ENCODE results near the gene PCARE.
"Not testable (repeated sequence)": the region's sequence is repeated elsewhere in the genome, so short reads cannot be mapped to it uniquely, and the experiment has no call there.

The PCARE gene

DNA sequence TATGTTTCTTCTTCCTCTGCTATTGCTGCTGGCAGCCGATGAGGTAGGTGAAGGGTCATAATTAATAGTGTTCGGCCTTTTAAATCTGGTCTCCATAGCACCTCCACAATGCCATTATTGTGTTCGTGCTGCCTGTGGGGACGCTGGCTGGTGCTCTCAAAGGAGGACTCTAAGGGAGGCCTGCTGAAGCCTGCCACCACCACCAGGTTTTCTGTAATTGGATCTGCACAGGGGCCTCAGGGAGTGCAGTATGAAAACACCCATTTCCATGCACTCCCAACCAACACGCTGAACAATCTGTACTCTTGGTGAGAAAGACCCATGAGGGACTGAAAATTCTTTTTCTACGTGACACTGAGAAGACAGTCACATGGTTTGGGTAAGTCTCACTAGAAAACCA, 23.2 kb upstream of the PCARE start:
- no peak for DNase-seq (ENCODE audit: extremely low read depth in 1 of 2, low read depth in 1 of 2)

DNA sequence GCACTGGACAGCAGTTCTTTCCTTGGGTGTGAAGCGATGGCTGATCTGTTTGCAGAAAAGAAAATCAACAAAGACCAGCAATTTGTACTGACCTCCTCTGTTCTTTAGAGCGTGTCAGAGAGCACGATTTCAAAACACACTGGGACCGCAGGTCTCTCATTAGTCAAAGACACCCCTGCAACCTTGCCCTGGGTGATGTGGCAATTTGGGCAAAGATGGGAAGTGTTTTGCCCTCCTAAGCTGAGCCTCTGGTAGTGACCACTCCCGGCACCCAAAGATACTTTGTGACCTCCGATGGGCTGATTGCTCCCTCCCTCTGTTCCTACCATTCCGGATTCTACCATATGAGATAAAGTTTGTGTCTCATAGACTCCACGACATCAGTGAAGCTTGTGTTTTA, 22.6 kb upstream of the PCARE start:
- no peak for DNase-seq (ENCODE audit: extremely low read depth in 1 of 2, low read depth in 1 of 2)

DNA sequence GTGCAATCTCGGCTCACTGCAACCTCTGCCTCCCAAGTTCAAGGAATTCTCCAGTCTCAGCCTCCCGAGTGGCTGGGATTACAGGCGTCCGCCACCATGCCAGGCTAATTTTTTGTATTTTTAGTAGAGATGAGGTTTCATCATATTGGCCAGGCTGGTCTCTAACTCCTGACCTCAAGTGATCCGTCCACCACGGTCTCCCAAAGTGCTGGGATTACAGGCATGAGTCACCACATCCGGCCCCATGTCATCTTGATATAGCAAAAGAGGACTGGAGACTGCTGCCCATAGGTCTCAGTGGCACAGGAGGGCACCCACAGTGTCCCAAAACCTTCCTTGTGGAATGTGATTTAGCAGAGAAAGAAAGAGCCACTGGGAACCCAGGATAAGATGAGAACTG, 16.0 kb upstream of the PCARE start:
- DNase-seq (ENCODE audit: extremely low read depth in 1 of 2, low read depth in 1 of 2) = not testable (repeated sequence)

DNA sequence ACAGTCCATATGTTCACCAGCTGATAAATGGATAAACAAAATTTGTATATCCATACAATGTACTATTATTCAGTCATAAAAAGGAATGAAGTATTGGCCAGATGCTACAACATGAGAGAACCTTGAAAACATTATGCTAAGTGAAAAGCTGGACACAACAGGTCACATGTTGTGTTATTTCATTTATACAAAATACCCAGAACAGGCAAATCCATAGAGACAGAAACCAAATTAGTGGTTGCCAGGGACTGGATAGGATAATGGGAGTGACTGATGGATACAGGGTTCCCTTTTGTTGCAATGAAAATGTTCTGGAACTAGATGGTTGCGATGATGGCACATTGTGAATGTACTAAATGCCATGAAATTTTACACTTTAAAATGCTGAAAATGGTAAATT, 10.2 kb upstream of the PCARE start:
- DNase-seq (ENCODE audit: extremely low read depth in 1 of 2, low read depth in 1 of 2) = no peak

DNA sequence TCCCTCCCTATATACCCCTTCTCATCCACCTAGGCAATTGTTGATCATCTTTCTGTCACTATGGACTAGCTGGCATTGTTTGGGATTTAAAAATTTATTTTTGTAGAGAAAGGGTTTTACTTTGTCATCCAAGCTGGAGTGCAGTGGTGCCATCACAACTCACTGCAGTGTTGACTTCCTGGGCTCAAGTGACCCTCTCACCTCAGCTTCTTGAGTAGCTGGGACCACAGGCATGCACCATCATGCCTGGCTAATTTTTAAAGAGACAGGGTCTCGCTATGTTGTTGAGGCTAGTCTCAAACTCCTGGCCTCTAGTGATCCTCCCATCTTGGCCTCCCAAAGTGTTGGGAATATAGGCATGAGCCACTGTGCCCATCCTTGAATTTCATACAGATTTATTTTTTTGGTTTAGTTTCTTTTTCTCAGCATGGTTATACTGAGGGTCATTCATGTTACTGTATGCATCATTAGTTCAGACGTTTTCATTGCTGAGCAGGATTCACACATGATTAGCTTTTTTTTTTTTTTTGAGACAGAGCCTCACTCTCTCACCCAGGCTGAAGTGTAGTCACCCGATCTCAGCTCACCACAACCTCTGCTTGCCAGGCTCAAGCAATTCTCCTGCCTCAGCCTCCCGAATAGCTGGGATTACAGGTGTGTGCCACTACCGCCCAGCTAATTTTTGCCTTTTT, 8.6 kb upstream of the PCARE start:
- no peak for DNase-seq (ENCODE audit: extremely low read depth in 1 of 2, low read depth in 1 of 2)

DNA sequence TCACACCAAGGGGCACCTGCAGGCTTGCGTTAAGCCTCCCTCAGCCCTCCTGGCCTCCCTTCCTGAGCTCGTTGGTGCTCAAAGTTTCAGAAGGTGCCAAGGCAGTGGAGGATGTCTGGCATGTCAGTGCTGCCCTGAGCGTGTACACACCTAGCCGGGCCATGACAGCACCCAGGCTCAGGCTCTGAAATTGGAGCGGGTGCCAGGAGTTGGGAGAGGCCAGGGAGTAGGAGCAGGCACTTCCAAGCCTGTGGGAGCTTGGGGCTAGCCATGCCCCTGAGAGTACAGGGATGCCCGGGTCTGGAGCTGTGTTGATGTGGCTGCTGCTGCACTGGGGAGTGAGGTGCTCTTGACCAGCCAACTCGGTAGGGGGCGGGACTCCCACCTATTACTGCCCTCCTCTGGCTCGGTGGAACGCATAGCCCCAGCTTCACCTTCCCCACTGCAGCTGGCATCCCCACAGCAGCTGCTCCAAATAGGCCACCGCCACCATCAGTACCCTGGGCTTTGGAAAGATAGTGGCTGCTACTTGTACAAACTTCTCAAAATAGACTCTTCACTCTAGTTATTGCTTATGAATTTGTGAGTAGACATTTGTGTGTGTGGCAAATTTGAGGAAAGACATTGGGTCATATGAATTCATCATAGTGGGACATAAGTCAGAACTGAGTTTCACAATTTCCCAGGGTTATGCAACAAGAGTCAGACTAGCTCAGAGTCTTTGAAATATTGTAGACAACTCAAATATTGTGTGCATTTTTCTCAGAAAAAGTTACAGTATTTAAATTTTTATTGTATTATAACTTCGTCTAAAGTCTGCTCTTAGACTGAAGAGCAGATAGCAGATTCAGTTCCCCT, 6.8 kb upstream of the PCARE start:
- DNase-seq (ENCODE audit: extremely low read depth in 1 of 2, low read depth in 1 of 2) = no peak

DNA sequence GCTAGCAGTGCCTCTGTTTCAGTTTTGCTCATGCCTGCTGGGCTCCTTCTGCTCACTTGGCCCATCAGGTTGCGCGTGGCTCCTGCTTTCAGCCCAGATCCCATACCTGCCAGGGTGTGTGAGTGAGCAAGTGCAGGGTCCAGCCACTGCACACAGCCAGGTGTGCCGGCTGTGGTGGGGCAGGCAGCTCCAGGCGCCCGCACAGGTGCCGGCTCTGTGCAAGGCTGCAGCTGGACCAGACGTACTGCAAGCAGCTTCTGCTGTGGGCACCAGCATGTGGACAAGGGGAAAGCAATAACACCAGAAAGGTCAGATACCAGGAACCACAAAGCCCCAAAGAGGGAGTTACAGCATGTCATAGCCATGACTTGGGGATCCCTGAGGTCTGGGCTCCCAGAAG, 5.6 kb upstream of the PCARE start:
- no peak for DNase-seq (ENCODE audit: extremely low read depth in 1 of 2, low read depth in 1 of 2)

DNA sequence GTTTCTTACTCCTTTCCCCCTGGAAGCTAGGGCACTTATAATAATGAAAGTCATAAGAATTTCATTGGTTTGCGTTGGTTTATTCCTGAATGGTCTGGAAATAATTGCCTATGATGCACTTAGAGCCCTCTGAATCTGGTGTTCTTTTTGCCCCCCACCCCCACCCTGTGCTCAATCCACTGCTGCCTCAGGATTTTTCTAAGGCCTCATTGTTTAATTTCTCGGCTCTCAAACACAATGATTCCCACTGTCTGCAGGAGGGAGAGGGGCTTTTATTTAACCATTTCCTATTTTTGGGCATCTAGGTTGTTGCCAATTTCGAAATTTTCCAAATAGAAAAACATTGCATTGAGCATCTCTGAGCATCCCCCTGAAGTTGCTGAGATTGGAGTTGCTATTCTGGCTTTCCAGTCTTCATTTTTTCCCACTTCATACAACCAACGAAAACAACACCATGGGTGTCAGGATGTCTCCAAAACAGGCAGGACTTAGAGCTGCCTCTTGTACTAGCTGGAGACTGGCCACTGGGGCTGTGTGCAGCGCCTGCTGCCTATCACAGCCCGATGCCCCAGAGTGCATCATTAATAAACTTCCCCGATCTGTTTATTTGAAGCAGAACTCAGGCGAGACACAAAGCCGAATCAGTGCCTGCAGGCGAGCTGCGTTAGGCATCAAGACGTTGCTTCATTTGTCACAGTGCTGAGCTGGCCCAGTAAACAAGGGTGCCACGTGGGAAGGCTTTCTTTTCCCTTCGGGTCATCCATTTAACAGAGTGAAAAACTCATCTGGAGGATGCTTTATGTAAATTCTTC, 1.8 kb upstream of the PCARE start:
- no peak for DNase-seq (ENCODE audit: extremely low read depth in 1 of 2, low read depth in 1 of 2)

DNA sequence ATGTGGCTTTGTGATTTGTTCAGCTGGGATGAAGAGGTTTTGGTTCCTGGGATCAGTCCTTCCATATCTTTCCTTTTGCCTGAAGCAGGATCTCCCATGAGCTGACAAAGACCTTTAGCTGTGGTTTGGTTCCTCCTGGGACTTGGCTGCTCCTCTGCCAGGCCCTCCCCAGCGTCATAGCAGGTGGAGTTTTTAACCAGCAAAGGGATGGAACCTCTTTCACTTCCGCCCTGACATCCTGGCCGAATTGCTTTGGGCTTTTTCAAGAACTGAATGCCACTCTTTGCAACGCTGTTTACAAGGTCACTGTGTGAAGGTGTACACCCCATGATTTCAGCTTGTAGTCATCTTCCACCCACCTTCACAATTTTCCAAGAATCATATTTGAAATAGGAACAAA, 390 bp downstream of the PCARE start:
- DNase-seq (ENCODE audit: extremely low read depth in 1 of 2, low read depth in 1 of 2) = no peak

DNA sequence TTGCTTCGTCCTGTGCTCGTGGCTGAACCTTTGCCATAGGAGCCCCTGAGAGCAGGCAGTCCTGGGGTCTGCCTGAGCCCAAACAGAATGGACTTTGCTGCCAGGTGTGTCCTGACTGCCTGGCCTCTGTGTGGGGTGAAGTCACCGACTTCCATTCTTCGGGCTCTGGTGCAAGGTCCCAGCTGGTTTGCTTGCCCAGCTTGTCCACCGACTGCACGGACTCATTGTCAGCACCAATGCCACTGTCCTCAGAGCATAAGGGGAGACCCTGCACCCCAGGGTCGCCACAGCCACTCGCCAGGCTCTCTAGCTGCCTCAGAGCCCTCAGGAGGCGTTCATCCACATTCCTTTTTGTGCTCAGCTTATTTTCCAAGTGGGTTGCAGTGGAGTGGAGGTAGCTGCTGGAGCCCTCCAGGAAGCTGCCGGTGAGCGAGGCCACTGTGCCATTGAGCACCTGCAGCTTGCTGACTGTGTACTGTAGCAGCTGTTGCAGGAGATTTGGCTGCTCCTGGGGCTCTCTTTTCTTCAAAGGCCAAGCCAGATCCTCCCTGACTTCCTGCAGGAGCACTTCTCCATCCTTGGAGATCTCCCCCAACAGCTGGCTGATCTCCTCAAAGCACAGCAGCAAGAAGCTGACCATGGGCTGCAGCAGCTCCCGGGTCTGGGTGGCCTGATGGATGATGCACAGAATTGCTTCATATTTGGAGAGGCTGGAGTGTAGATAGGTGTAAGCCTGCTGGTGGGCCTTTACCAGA, 1.2 kb downstream of the PCARE start:
- DNase-seq (ENCODE audit: extremely low read depth in 1 of 2, low read depth in 1 of 2) = no peak

DNA sequence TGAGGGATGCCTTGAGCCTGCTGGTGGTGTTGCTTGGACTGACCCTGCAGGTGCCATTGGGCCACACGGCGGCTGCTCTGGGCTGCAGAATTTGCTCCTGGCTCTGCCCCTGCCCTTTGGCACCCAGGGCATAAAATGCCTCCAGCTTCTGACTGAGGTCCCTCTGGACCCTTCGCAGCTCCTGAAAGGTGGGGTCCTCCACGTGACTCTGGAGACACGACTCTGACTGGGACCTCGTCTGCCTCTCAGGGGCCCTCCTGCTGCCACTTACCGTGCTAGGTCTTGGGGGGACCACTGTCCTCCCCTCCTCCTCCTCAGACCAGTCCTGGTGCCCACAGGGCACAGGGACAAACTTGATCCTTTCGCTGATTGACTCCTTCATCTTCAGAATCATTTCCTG, 2.1 kb downstream of the PCARE start:
- no peak for DNase-seq (ENCODE audit: extremely low read depth in 1 of 2, low read depth in 1 of 2)

DNA sequence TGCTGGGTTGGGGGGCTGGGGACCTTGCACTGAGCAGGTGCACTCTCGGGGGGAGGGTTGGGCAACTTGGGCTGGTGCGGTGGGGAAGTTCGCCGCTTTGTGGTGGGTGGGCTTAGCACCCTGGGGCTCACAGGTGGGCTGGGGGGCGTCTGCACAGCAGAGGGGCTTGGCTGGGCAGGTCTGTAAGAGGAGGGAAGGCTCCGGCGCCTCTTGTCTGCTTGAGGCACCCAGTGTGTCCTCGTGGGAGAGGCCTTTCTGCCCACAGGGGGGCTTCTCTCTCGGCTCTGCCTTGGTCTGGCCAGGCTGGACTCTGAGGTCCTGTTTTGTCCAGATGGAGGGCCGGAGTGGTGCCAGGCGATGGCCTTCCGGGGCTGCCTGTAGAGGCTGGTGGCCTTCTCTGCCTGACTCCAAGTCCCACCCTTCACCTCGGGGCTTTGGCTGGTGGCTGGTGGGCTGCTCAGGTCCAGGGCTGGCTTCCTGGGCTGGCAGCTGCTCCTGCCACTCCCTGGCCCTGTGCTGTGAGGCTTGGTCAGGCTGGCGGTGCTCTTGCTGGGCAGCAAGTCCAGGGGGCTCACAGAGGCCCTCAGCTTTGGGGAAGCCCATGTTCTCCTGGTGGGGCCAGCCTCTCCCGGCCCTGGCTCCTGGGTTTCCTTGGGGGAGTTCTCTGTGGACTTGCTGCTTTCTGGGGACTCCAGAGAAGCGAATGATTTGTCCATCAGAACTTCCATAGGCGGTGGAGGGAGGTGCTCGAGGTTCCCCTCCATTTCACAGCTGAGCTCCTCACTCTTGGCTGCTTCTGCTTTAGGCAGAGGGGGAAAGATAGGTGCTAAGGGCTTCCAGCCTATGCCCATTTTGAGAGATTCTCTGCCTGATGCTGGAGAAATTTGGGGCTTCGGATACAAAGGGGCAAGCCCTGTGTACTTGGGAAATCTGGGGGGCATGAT, 3.0 kb downstream of the PCARE start:
- no peak for DNase-seq (ENCODE audit: extremely low read depth in 1 of 2, low read depth in 1 of 2)

DNA sequence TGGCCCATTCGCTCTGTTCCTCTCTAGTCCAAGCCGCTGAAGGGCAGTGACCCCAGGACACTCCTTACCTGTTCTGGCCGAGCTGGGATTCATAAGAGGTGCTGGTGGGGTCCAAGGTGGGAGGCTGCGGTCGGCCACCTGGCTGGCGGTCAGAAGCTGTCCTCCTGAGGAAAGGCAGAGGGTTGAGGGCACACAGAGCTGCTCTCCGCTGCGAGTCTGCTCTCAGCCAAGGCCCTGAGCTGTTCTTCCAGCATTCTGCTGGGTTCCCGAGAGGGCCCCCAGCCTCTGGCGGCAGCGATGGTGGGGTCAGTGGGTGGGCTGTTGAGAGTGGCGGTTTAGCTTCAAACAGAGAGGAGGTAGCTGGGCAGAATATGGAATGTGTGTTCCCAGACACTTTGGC, 3.8 kb downstream of the PCARE start:
- DNase-seq (ENCODE audit: extremely low read depth in 1 of 2, low read depth in 1 of 2) = no peak

DNA sequence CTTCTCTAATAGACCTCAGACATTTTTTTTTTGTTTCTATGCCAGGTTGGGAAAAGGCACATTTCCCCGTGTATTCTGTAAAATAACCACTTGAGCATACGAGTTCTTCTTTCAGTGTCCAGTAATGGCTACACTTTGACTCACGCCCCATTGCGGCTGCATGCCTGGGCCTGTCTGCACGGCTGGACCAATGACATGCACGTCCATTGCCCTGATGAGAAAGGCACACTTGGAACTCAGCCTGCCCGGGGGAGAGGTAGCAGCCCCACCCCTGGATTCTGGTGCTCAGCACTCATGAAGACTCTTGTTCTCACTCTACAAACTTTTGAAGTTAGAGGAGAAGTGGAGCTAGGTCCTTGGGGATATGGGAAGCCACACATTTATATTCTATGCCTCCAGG, 5.8 kb downstream of the PCARE start:
- DNase-seq (ENCODE audit: extremely low read depth in 1 of 2, low read depth in 1 of 2) = no peak

DNA sequence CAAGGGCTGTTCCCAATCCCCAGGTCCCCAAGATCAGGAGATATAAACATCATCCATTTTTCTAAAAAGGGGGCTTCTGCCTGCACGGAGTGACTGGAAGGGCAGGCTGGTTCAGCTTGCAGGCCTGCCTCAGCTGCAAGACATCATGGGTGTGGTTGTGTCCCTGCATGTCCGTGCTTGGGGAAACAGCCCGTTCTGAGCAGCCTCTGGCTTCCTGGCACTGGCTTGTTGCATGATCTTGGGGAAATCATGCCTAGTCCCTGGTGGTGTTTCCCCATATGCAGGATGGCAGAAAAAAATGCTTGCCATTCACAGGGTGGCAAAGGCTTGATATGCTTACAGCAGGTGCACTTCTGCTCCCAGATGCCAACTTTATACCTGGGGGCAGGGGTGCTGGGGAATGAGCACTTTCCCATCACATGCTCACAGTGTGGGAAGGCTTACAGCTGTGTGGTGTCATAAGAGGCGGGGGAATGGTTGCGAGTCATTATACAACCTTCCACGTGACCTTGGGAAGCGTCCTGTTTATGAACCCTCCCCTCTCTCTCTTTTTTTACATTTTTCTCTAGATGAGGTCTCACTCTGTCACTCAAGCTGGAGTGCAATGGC, 7.2 kb downstream of the PCARE start:
- no peak for DNase-seq (ENCODE audit: extremely low read depth in 1 of 2, low read depth in 1 of 2)

DNA sequence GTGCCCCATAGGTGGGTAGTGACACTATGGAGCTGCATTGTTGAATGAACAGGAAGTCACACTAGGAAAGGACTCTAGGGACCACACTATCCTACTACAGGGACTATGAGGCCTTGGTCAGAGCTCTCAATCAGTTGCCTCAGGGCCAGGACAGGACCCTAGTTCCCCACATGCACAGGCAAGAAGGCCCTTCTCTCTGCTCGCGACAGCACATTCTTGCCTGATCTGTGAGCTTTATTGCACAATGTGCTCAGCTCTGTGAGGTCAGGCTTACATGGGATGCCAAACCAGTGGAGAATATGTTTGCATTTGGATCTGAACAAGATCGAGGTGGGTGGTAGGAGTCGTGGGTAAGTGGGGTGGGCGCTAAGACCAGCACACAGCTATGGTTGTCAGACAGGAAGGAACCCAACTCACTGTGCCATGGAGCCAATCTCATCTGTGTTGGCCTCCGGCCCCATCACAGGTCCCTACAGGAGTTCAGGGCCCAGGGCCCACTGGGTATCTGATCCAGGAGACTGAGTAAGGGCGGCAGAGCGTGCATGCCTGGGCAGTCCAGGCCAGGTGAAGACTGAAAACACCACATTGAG, 8.0 kb downstream of the PCARE start:
- DNase-seq (ENCODE audit: extremely low read depth in 1 of 2, low read depth in 1 of 2) = no peak

DNA sequence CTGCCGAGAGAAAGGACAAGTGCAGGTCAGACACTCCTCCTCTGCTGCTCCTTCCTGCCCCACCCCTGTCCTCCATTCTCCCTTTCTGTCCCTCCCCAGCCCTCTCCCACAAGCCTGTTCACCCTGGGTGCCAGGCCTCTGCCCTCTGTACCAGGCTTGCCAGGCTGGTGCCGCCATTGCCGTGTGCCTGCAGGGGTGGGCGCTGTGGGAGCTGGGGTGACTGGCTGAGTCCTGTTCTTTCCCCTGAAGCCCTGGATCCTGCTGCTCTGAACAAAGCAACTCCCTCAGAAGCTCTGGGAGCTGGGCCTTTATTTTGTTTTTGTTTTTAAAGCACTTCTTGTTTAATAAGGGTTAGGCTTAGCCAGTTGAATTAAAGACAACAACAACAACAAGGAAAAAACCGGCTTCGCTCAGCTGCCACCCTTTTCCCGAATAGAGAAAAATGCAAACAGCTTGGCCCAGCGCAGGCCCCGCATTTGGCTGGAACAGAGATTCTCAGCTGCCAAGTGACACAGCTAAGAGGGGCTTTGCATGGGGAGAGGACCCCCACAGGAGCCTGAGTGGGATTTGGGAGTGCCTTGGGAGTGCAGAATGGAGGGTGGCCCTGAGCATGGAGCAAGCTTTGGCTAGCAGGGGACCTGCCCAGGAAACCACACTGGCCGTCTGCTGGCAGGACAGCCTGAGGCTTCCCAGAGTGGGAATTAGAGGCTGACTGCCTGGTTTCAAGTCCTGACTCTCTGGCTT, 9.1 kb downstream of the PCARE start:
- DNase-seq (ENCODE audit: extremely low read depth in 1 of 2, low read depth in 1 of 2) = no peak

DNA sequence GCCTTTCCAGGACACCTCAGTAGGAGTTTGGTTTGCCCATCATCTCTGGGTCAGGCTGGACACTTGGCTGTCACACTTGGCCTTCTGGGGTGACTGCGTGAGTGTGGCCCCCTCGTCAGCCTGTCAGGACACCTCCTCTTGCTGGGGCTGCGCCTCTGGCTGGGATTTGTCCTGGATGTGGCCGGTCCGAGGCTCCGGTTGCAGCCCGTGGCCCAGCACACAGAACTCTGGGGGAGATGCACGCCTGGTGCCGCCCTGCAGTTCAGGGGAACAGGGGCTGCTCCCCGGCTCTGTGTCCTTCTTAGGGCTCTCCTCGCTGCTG, 9.6 kb downstream of the PCARE start:
- DNase-seq (ENCODE audit: extremely low read depth in 1 of 2, low read depth in 1 of 2) = no peak

DNA sequence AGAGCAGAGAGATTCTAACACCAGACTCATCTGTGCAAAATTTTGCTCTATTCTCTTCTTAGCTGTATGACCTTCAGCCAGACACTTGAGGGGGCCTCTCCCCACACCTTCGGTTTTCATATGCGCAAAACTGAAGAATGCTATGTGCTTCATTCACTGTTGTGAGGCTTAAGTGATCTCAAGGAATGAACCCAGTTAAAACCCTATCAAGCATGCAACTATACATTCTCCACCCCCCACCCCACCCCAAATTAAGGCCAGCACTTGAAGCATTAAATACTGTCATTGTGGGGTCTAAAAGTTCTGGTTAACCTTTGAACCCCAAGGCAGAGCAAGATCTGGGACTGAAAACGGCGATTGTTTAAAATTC, 10.0 kb downstream of the PCARE start:
- no peak for DNase-seq (ENCODE audit: extremely low read depth in 1 of 2, low read depth in 1 of 2)

Measured in activated CD8-positive, alpha-beta memory T cell treated with anti-CD3 and anti-CD28 coated beads for 1 hour (primary cell).